Activated naive CD4-positive, alpha-beta T cell (primary cell): ENCODE data around the gene NKX2-4.
"Not testable (repeated sequence)": the region's sequence is repeated elsewhere in the genome, so short reads cannot be mapped to it uniquely, and the experiment has no call there.

Source experiments
- DNase-seq, 4 experiments: peaks; one replicate each; lab custom pipeline; 2025; lab: John Stamatoyannopoulos, UW

Gene NKX2-4

GRCh38 chr20:21393816-21394519, 3.4 kb downstream of the NKX2-4 start:
- no peak for DNase-seq

DNA sequence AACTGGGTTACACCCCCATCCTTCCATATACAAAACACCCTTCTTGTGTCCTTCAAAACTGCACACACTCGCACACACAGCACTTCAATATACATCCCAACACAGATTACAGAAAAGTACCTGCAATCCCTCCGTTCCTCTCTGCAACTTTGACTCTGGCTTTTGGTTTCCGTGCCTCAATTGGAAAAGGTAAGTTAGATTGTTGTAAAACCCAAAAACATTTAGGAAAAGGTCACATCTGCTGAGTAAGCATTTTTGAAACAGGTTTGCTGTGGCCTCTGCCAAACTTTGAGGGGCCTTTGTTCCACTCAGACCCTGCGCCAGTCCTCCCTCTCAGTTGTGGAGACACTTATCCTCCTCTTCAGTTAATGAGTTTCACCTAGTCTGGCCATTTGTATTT, 4.2 kb downstream of the NKX2-4 start:
- DNase-seq = no peak

DNA sequence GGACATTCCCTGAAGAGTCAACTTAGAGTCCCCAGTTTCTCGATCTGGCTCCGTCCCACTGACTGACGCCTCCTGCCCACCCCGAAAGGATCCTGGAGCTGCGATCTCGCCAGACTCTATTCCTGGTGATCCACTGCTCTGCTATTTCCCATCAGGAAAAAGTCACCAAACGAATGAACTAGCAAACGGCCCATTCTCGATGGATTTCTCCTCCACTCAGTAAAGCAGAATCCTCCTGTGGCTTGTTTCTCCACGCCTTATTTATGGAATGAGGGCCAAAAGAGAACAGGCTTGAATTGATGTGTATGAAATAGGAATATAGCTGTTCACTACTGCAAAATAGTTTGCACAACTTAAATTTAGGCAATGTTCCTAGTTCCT, 5.4 kb downstream of the NKX2-4 start:
- no peak for DNase-seq

- DNase-seq = no peak
Observed at GRCh38 chr20:21391185-21391971, 5.9 kb downstream of the NKX2-4 start.

DNA sequence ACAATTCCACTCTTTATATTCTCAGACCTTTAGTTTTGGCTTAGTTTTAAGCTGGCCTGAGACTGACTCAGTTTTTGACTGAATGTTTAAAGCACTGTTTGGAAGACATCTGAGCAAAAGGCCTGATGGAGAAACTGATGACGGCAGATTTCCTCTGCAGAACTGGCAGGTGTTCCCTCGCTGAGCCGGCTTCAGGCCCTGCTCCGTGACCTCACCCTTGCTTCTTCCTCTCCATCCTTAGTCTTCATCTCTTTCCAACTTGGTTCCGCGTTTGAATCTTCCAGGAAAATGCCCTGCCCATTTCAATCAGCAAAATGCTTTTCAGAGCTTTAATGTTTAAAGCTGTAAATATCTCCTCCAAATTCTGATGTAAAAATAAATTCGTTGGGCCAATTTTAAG, 6.6 kb downstream of the NKX2-4 start:
- DNase-seq = no peak

DNA sequence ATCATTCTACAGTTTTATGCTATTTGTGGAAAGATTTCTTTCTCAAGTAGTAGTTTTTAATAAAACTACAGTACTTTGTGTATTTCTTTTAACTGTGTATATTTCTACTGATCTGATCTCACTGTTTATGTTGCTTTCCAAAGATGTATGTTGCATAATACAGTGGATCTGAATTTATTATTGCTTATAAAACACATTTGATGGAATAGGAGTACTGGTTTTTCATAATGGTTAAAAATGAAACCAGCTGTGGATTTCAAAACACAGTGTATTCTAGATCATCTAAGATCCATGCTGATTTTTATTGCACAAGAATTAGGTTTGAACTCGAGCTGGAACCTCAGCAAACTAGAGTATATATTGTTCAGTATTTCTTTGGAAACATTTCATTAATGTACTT, 8.0 kb downstream of the NKX2-4 start:
- no peak for DNase-seq

DNA sequence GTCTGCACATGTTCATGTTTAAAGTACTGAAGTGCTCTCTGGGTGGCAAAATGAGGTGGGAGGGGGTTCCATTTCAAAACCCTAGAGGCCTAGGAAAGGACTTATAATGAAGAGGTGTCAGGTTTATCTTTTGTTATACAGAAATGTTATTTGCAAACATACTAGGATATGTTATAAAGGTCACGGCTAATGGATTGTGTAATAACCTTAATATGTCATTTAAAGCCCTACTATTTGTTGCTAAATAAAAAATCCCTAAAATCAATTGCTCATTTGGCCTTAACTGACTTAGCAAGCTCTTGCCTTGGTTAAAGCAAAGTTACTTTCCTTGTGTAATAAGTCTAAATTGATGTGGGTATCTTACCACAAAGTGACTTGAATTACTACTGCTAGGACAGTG, 8.8 kb downstream of the NKX2-4 start:
- DNase-seq = no peak

DNA sequence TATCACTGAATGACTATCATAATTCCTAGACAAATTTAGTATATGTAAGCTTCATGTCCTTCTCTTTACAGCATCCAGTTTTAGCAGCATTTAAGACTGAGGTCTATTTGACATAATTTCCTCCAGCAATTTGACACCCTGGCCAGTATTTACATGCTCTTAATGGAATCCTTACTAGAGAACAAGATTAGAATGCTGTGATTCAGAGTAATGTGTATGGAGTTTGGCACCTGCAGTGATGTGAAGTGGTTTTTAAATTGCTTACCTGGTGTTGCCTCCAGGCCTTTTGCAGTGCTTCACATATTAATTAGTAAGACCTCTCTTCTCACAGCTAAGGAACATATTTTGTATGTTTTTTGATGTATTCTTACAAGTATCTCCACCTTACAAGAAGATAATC, 9.8 kb downstream of the NKX2-4 start:
- DNase-seq = no peak

- no peak for DNase-seq
Observed at GRCh38 chr20:21386111-21386510, 11.2 kb downstream of the NKX2-4 start.

GRCh38 chr20:21384308-21384892, 12.9 kb downstream of the NKX2-4 start:
- DNase-seq = no peak

GRCh38 chr20:21381619-21382018, 15.7 kb downstream of the NKX2-4 start:
- DNase-seq = no peak

- DNase-seq = no peak
Observed at GRCh38 chr20:21380711-21381110, 16.6 kb downstream of the NKX2-4 start.

GRCh38 chr20:21378259-21378658, 19.1 kb downstream of the NKX2-4 start:
- DNase-seq = no peak

GRCh38 chr20:21377701-21378100, 19.6 kb downstream of the NKX2-4 start:
- no peak for DNase-seq

DNA sequence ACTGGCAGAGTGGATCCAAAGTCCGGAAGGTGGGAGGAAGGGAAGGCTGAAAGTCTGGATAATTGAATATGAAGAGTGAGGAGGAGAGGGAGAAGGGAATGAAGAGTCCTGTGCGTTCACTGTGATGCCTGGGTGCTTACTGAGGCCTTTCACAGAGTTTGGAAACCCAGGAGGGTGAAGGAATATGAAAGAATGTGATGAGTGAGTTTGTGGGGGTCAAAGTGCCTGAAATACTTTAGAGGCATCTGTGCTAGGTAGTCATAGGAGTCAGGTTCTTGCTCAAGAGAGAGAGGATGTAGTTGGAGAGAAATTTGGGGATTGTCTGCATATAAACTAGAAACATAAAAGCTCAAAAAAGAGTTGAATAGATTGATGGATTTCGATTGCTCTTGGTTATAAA, 20.7 kb downstream of the NKX2-4 start:
- no peak for DNase-seq

GRCh38 chr20:21373436-21373835, 23.9 kb downstream of the NKX2-4 start:
- no peak for DNase-seq

GRCh38 chr20:21372016-21372415, 25.3 kb downstream of the NKX2-4 start:
- no peak for DNase-seq

DNA sequence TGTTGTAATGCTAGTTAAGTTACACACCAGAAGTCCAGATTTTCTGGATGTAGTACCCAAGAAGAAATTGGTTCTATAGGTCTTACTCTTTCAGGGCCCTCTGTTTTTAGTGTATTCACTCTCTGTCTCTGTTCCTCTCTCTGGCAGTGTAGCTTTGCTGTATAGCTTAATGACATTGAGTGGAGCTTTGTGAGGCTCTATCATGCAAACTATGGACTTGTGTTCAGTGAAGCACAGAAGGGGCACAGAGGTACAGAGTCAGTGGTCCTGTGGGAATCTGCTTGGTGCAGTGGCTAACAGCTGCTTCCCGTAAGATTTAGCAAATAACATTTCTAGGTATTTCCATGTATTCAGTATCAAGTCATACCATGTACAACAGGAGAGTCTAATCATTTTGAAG, 26.1 kb downstream of the NKX2-4 start:
- DNase-seq = no peak

DNA sequence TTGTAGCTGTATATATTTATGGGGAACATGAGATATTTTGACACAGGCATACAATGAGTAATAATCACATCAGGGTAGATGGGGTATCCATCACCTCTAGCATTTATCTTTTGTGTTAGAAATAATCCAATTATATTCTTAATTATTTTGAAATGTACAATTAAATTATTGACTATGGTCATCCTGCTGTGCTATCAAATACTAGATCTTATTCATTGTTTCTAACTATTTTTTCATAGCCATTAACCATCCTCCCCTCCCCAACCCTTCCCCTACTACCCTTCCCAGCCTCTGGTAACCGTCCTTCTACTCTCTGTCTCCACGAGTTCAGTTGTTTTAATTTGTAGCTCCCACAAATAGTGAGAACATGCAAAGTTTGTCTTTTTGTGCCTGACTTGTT, 28.5 kb downstream of the NKX2-4 start:
- no peak for DNase-seq

DNA sequence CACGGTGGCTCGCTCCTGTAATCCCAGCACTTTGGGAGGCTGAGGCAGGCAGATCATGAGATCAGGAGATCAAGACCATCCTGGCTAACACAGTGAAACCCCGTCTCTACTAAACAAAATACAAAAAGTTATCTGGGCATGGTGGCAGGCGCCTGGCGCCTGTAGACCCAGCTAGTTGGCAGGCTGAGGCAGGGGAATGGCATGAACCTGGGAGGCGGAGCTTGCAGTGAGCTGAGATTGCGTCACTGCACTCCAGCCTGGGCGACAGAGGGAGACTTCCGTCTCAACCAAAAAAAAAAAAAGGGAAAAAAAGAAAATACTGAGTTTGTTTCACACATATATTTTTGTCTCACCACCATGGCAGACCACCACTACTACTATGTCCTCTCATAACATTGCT, 31.1 kb downstream of the NKX2-4 start:
- not testable (repeated sequence) for DNase-seq

DNA sequence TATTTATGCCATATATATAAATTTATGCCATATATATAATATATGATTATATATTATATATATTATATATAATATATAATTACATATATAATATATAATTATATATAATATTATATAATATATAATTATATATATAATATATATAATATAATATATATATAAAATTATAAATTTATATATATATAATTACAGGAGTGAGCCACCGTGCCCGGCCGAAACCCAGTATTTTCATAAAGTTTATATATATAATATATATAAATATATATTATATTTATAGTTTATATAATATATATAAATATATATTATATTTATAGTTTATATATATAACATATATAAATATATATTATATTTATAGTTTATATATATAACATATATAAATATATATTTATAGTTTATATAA, 31.6 kb downstream of the NKX2-4 start:
- no peak for DNase-seq

DNA sequence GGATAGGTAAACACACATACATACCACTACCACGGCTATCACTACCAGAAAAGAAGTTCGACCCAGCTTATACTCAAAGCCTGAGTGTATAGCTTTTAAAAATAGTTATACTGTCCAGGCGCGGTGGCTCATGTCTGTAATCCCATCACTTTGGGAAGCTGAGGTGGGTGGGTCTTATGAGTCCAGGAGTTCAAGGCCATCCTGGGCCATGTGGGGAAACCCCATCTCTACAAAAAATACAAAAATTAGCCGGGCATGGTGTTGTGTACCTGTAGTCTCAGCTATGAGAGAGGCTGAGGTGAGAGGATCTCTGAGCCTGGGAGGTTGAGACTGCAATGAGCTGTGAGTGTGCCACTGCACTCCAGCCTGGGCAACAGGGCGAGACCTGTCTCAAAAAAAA, 32.9 kb downstream of the NKX2-4 start:
- DNase-seq = no peak

DNA sequence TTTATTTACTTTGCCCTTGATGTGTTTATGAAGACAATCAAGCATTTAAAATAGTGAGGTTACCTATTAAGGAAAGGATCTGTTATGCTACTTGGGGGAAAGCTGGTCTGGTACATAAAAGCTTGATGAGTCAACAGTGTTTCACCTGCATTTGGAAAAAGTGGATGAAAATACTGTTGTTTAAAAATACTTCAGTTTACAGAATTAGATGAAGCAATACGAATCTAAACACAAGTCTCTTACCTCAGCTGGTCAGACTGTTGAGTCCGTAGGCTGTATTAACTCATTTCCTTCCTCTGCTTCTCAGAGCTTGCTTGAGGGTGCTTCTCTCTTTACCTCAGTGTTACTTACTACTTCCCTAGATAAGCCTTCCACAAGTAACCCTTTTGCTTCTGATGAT, 36.1 kb downstream of the NKX2-4 start:
- no peak for DNase-seq
